Endothelial cell of umbilical vein (primary cell): Measurements from ENCODE around the gene ZNF511. TPM values are rescaled to one million over a fixed set of nuclear protein-coding genes. Genes with fewer than 3 reads are reported as not detected.

Experiments used
- BruUV-seq: library from RNA; stranded (reverse); fragments of 400-500 nt; replicated peaks from 2 replicates; lab custom pipeline; 2021; lab: Mats Ljungman, UMichigan
- CTCF ChIA-PET: fragments of 300-600, 350-600 bp; sonication (Branson Sonifier 250); formaldehyde crosslinking; loops from one replicate; lab custom pipeline; 2021; ENCODE audit warnings: antibody characterized with exemption, inconsistent platforms; lab: Charles Lee
- POLR2A ChIA-PET: fragments of 300-600, 350-600 bp; sonication (Branson Sonifier 250); formaldehyde crosslinking; loops from one replicate; lab custom pipeline; 2021; ENCODE audit warnings: antibody characterized with exemption, inconsistent platforms; lab: Charles Lee
- DNase-seq: peaks from one replicate; pipeline ENCODE4 v3.0.0-alpha.2; 2011; ENCODE audit warnings: low read depth, low spot score
- FAIRE-seq: peaks from 2 replicates; lab custom pipeline; 2011; peaks lifted over from hg19 to GRCh38; lab: Jason Lieb, UNC
- H2AFZ ChIP-seq: 2 replicates; pipeline ENCODE4 v1.6.0; 2012; ENCODE audit warnings: low read depth, low read length, control low read depth, inconsistent platforms
- H3K27ac ChIP-seq: 2 replicates; pipeline ENCODE4 v1.5.1; 2011; ENCODE audit warnings: low read depth, mild to moderate bottlenecking, control low read depth, low read length, moderate library complexity; ENCODE audit not compliant: insufficient read depth
- H3K27me3 ChIP-seq, 2 experiments: 2 replicates each; pipeline versions ENCODE4 v1.6.0 to v1.6.1; 2011; ENCODE audit warnings: low read length in 2 of 2, mixed read lengths in 1 of 2; ENCODE audit not compliant: control insufficient read depth in 2 of 2, insufficient read depth in 2 of 2
- H3K36me3 ChIP-seq, 2 experiments: 2 replicates in 1 of 2; 3 replicates in 1 of 2; pipeline ENCODE4 v1.5.1; 2011; ENCODE audit warnings: low read length in 2 of 2, mild to moderate bottlenecking in 1 of 2, moderate library complexity in 1 of 2; ENCODE audit not compliant: control insufficient read depth in 2 of 2, insufficient read depth in 2 of 2; ENCODE audit errors: extremely low read depth in 1 of 2
- H3K4me1 ChIP-seq: 3 replicates; pipeline ENCODE4 v1.5.1; 2011; ENCODE audit warnings: mild to moderate bottlenecking, low read length; ENCODE audit not compliant: control insufficient read depth, insufficient read depth; ENCODE audit errors: extremely low read depth
- H3K4me2 ChIP-seq: 2 replicates; pipeline ENCODE4 v1.6.1; 2011; ENCODE audit warnings: low read length, control low read depth, mixed read lengths; ENCODE audit not compliant: insufficient read depth
- H3K4me3 ChIP-seq, 3 experiments: fragments of 200-600 bp in 1 of 3; sonication (generic), shearing (Covaris generic) in 1 of 3; replicated peaks in 1 of 3; 2 replicates each; pipeline ENCODE4 v1.5.1; 2011 to 2016; ENCODE audit warnings: control low read depth in 3 of 3, low read length in 3 of 3, mild to moderate bottlenecking in 2 of 3, inconsistent platforms in 1 of 3, low read depth in 1 of 3, moderate library complexity in 1 of 3; ENCODE audit not compliant: insufficient read depth in 1 of 3
- H3K79me2 ChIP-seq: 2 replicates; pipeline ENCODE4 v1.6.0; 2012; ENCODE audit warnings: low read length, inconsistent platforms; ENCODE audit not compliant: control insufficient read depth, insufficient read depth
- H3K9ac ChIP-seq: replicated peaks from 2 replicates; pipeline ENCODE3; 2011; ENCODE audit warnings: low read length, control low read depth; ENCODE audit not compliant: insufficient read depth; ENCODE audit errors: extremely low read depth
- H3K9me1 ChIP-seq: replicated peaks from 3 replicates; pipeline ENCODE4 v1.6.0; 2011; ENCODE audit warnings: mild to moderate bottlenecking, low read length; ENCODE audit not compliant: control insufficient read depth, insufficient read depth; ENCODE audit errors: extremely low read depth
- H3K9me3 ChIP-seq: replicated peaks from 2 replicates; pipeline ENCODE4 v1.5.1; 2012; ENCODE audit warnings: low read length, inconsistent platforms; ENCODE audit not compliant: control insufficient read depth, insufficient read depth
- H4K20me1 ChIP-seq: replicated peaks from 2 replicates; pipeline ENCODE3; 2011; ENCODE audit warnings: mild to moderate bottlenecking, low read length; ENCODE audit not compliant: control insufficient read depth, insufficient read depth; ENCODE audit errors: extremely low read depth
- CTCF ChIP-seq, 2 donors: IDR thresholded peaks; 1 replicate in 1 of 2; 2 replicates in 1 of 2; pipeline ENCODE4 v1.5.1; 2011; ENCODE audit warnings: low read length in 2 of 2, mild to moderate bottlenecking in 2 of 2, moderate library complexity in 2 of 2, control low read depth in 1 of 2, inconsistent platforms in 1 of 2, low read depth in 1 of 2; ENCODE audit not compliant: insufficient read depth in 1 of 2; ENCODE audit errors: extremely low read depth in 1 of 2
- EZH2 ChIP-seq: IDR thresholded peaks from 2 replicates; pipeline ENCODE4 v1.6.1; 2012; ENCODE audit warnings: borderline replicate concordance, low read depth, mild to moderate bottlenecking, moderate library complexity, low read length, inconsistent platforms; ENCODE audit not compliant: severe bottlenecking
- MAX ChIP-seq: IDR thresholded peaks from 2 replicates; pipeline ENCODE4 v1.6.1; 2011; ENCODE audit not compliant: insufficient read depth, insufficient read length
- MYC ChIP-seq: IDR thresholded peaks from one replicate; pipeline ENCODE4 v1.6.1; 2011; ENCODE audit warnings: mild to moderate bottlenecking, low read depth, low read length
- POLR2AphosphoS5 ChIP-seq: IDR thresholded peaks from 2 replicates; pipeline ENCODE4 v1.6.1; 2012; ENCODE audit warnings: low read depth, mild to moderate bottlenecking, control low read depth, low read length, moderate library complexity; ENCODE audit not compliant: insufficient read depth
- dilution Hi-C: fragments of 300-500 bp; cut with MboI; formaldehyde crosslinking; loops from one replicate; pipeline ENCODE4 v1.15.0; 2019; ENCODE audit warnings: low sequenced_read_pairs; ENCODE audit not compliant: extremely low pct_ligation_motif_present
- intact Hi-C: fragments of 100-400 bp; cut with micrococcal nuclease; formaldehyde crosslinking; loops from one replicate; pipeline ENCODE4 v1.10.0; 2022
- polyA plus RNA-seq, 4 experiments: library from polyadenylated mRNA; depleted of rRNA in 3 of 4; stranded (reverse) in 3 of 4; unstranded in 1 of 4; fragments of >200 nt; gene quantifications; 2 replicates each; pipeline versions ENCODE4 v1.2.1 to v1.2.3, GENCODE V29; 2011 to 2012; ENCODE audit warnings: missing spikeins in 1 of 4
- total RNA-seq: library from RNA; stranded (reverse); gene quantifications from 2 replicates; pipeline ENCODE4 v1.2.3, GENCODE V29; 2021

ZNF511 gene
- total and polyA plus RNA-seq, 2 donors (not counting 3 experiments of a cell fraction or from before 2014, with no cell fraction given): 25.6 to 37.9 TPM

GRCh38 chr10:133350950-133351329 lies 42.2 kb downstream of the ZNF511 start:
- Histone ChIP-seq H3K27me3 (no peaks in the 10 kb centered on the region), H3K9me3 (no peaks in the 10 kb centered on the region), H3K4me2 (no peak overlapping the region), H3K36me3 (no peaks in the 10 kb centered on the region), H3K9ac (no peak overlapping the region), H3K4me1 (no peaks in the 10 kb centered on the region), H3K79me2 (no peaks in the 10 kb centered on the region), H3K27ac (no peak overlapping the region), H2AFZ (no peak overlapping the region), H3K9me1 (no peaks in the 10 kb centered on the region), H4K20me1 (no peaks in the 10 kb centered on the region), H3K4me3 (no peak overlapping the region)
- ChIA-PET POLR2A (no interaction called here), CTCF (no interaction called here)
- dilution Hi-C loops: no loop called here
- TF ChIP-seq MYC: no peak
- TF ChIP-seq POLR2AphosphoS5: no peak
- TF ChIP-seq MAX: no peak
- TF ChIP-seq EZH2: no peak
- intact Hi-C loops: no loop called here
- FAIRE-seq (no peak), DNase-seq (no peak)
- no TSS peak for BruUV-seq

- H3K9ac ChIP-seq: no peak overlapping the region
- H3K4me2 ChIP-seq: no peak overlapping the region
- H3K79me2 ChIP-seq: no peaks in the 10 kb centered on the region
- intact Hi-C loops (no loop called here), dilution Hi-C loops (no loop called here)
- no peaks in the 10 kb centered on the region for H4K20me1 ChIP-seq
- H3K27ac ChIP-seq: no peak overlapping the region
- H2AFZ ChIP-seq: no peak overlapping the region
- no TSS peak for BruUV-seq
- H3K27me3 ChIP-seq: no peaks in the 10 kb centered on the region
- H3K9me3 ChIP-seq: no peaks in the 10 kb centered on the region
- DNase-seq: no peak
- TF ChIP-seq EZH2: no peak
- no peak for TF ChIP-seq MYC
- TF ChIP-seq MAX: no peak
- no peak for TF ChIP-seq POLR2AphosphoS5
- TF ChIP-seq CTCF (IDR thresholded peaks at IDR 0.05; ENCODE audit: extremely low read depth in 1 of 2, insufficient read depth in 1 of 2, low read depth in 1 of 2, low read length in 2 of 2): no peak
- H3K9me1 ChIP-seq: no peaks in the 10 kb centered on the region
- no peak overlapping the region for H3K4me3 ChIP-seq
- FAIRE-seq: no peak
- CTCF ChIA-PET: no interaction called here
- POLR2A ChIA-PET: no interaction called here
- H3K4me1 ChIP-seq: no peaks in the 10 kb centered on the region
- H3K36me3 ChIP-seq: no peaks in the 10 kb centered on the region
These were observed 42.9 kb downstream of the ZNF511 start for GRCh38 chr10:133351408-133352318.
